ENCODE data around the gene DDX52.
"Not testable (repeated sequence)": the region's sequence is repeated elsewhere in the genome, so short reads cannot be mapped to it uniquely, and the experiment has no call there.

The DDX52 gene

GRCh38 chr17:37643118-37643766 lies at the start of gene DDX52:
Gene DDX52 (minus strand): TSS chr17:37643446. CDS start chr17:37643420, 26 bp downstream.
- Histone ChIP-seq H3K36me3 (peaks cover 24 to 38% (median 34%) of the 10 kb centered on the region in 11 experiments; a peak in 21 of 22 replicates), H4K20me1 (peaks cover 0 to 42% (median 25%) of the 10 kb centered on the region in 11 experiments; a peak in 18 of 22 replicates), H3K9ac (peak within 1 kb of the TSS; percentile 86 to 96 (median 93)), H3K4me3 (peak within 1 kb of the TSS; percentile 79 to 95 (median 86)), H3K4me2 (peak within 1 kb of the TSS; percentile 75 to 96 (median 88)), H3K27me3 (no peaks in the 10 kb centered on the region), H3K9me3 (replicated peaks in 1 of 11) (no peaks in the 10 kb centered on the region), H3K4me1 (peaks cover 33 to 52% (median 37%) of the 10 kb centered on the region in 10 experiments), H3K27ac (peak within 1 kb of the TSS; percentile 79 to 93 (median 88))
- no peak for TF ChIP-seq Cebpa-rat (IDR thresholded peaks at IDR 0.05)

GRCh38 chr17:37691807-37692206 lies 48.6 kb upstream of the DDX52 start:
- H3K4me2 ChIP-seq, result peak overlapping the region in 8 of 11 experiments; percentile 30 to 75 (median 56); a peak in 16 of 22 replicates
- H3K9me3 ChIP-seq (replicated peaks in 1 of 11), result peaks cover 0 to 6% (median 0%) of the 10 kb centered on the region in 11 experiments; a peak in 3 of 22 replicates
- no peaks in the 10 kb centered on the region for H3K27me3 ChIP-seq
- no peak for TF ChIP-seq Cebpa-rat (IDR thresholded peaks at IDR 0.05)
- H4K20me1 ChIP-seq, result no peaks in the 10 kb centered on the region
- H3K4me3 ChIP-seq, result no peak overlapping the region
- H3K36me3 ChIP-seq, result no peaks in the 10 kb centered on the region
- H3K9ac ChIP-seq, result no peak overlapping the region
- H3K27ac ChIP-seq, result no peak overlapping the region
- H3K4me1 ChIP-seq, result peaks cover 0 to 40% (median 28%) of the 10 kb centered on the region in 10 experiments; a peak in 14 of 20 replicates

GRCh38 chr17:37689317-37689716 lies 46.1 kb upstream of the DDX52 start:
- H3K9me3 ChIP-seq (replicated peaks in 1 of 11), result no peaks in the 10 kb centered on the region
- no peak for TF ChIP-seq Cebpa-rat (IDR thresholded peaks at IDR 0.05)
- no peaks in the 10 kb centered on the region for H3K36me3 ChIP-seq
- peaks cover 0 to 34% (median 26%) of the 10 kb centered on the region in 10 experiments; a peak in 14 of 20 replicates for H3K4me1 ChIP-seq
- H3K27me3 ChIP-seq, result no peaks in the 10 kb centered on the region
- H3K4me3 ChIP-seq, result no peak overlapping the region
- H4K20me1 ChIP-seq, result no peaks in the 10 kb centered on the region
- no peak overlapping the region for H3K27ac ChIP-seq
- no peak overlapping the region for H3K9ac ChIP-seq
- H3K4me2 ChIP-seq, result no peak overlapping the region

GRCh38 chr17:37683454-37683984 lies 40.3 kb upstream of the DDX52 start:
- Histone ChIP-seq H3K4me1 (peaks cover 0 to 5% (median 0%) of the 10 kb centered on the region in 10 experiments; a peak in 3 of 20 replicates), H4K20me1 (no peaks in the 10 kb centered on the region), H3K27ac (no peak overlapping the region), H3K27me3 (no peaks in the 10 kb centered on the region), H3K4me2 (no peak overlapping the region), H3K36me3 (no peaks in the 10 kb centered on the region), H3K9me3 (replicated peaks in 1 of 11) (peaks cover 4 to 15% (median 7%) of the 10 kb centered on the region in 11 experiments; a peak in 20 of 22 replicates), H3K4me3 (no peak overlapping the region), H3K9ac (no peak overlapping the region)
- TF ChIP-seq Cebpa-rat (IDR thresholded peaks at IDR 0.05), result no peak

GRCh38 chr17:37682007-37682406 lies 38.8 kb upstream of the DDX52 start:
- Histone ChIP-seq H3K27ac (no peak overlapping the region), H3K36me3 (no peaks in the 10 kb centered on the region), H3K4me2 (no peak overlapping the region), H3K4me1 (peaks cover 0 to 9% (median 5%) of the 10 kb centered on the region in 10 experiments; a peak in 16 of 20 replicates), H3K27me3 (no peaks in the 10 kb centered on the region), H3K4me3 (no peak overlapping the region), H3K9ac (no peak overlapping the region), H4K20me1 (no peaks in the 10 kb centered on the region), H3K9me3 (replicated peaks in 1 of 11) (peaks cover 7 to 18% (median 10%) of the 10 kb centered on the region in 11 experiments; a peak in 20 of 22 replicates)
- TF ChIP-seq Cebpa-rat (IDR thresholded peaks at IDR 0.05), result no peak

GRCh38 chr17:37679995-37680394 lies 36.7 kb upstream of the DDX52 start:
- not testable (repeated sequence) for H3K27ac ChIP-seq, H3K27me3 ChIP-seq, H3K36me3 ChIP-seq, H3K4me3 ChIP-seq, H3K4me2 ChIP-seq, H3K9ac ChIP-seq, H4K20me1 ChIP-seq
- H3K9me3 ChIP-seq (replicated peaks in 1 of 11), result peaks cover 7 to 18% (median 10%) of the 10 kb centered on the region in 11 experiments; a peak in 20 of 22 replicates
- peaks cover 9 to 30% (median 25%) of the 10 kb centered on the region in 10 experiments for H3K4me1 ChIP-seq

GRCh38 chr17:37678036-37678435 lies 34.8 kb upstream of the DDX52 start:
- peak overlapping the region in 2 of 11 experiments; percentile 72 to 83; a peak in 3 of 22 replicates for H3K4me2 ChIP-seq
- H3K9me3 ChIP-seq (replicated peaks in 1 of 11), result peaks cover 7 to 18% (median 10%) of the 10 kb centered on the region in 11 experiments; a peak in 20 of 22 replicates
- H3K9ac ChIP-seq, result no peak overlapping the region
- no peak overlapping the region for H3K4me3 ChIP-seq
- no peaks in the 10 kb centered on the region for H3K36me3 ChIP-seq
- H3K27me3 ChIP-seq, result no peaks in the 10 kb centered on the region
- TF ChIP-seq Cebpa-rat (IDR thresholded peaks at IDR 0.05), result no peak
- no peaks in the 10 kb centered on the region for H4K20me1 ChIP-seq
- H3K27ac ChIP-seq, result peak overlapping the region in 6 of 11 experiments; percentile 78 to 91 (median 88); a peak in 8 of 22 replicates
- peaks cover 9 to 35% (median 26%) of the 10 kb centered on the region in 10 experiments for H3K4me1 ChIP-seq

GRCh38 chr17:37677021-37677420 lies 33.8 kb upstream of the DDX52 start:
- Histone ChIP-seq H3K27ac (peak overlapping the region in 9 of 11 experiments; percentile 1 to 91 (median 80); a peak in 16 of 22 replicates), H3K4me1 (peaks cover 9 to 35% (median 26%) of the 10 kb centered on the region in 10 experiments)

More at GRCh38 chr17:37677021-37677420, 33.8 kb upstream of the DDX52 start:
- Histone ChIP-seq H3K27me3 (no peaks in the 10 kb centered on the region), H3K9me3 (replicated peaks in 1 of 11) (peaks cover 7 to 18% (median 10%) of the 10 kb centered on the region in 11 experiments; a peak in 20 of 22 replicates), H4K20me1 (no peaks in the 10 kb centered on the region), H3K4me3 (no peak overlapping the region), H3K36me3 (no peaks in the 10 kb centered on the region), H3K4me2 (peak overlapping the region in 10 of 11 experiments; percentile 55 to 91 (median 80); a peak in 19 of 22 replicates), H3K9ac (peak overlapping the region in 6 of 11 experiments; percentile 64 to 78 (median 74); a peak in 12 of 22 replicates)
- TF ChIP-seq Cebpa-rat (IDR thresholded peaks at IDR 0.05), result no peak
